GM13976 (cell line): Measurements from ENCODE around the gene BTBD9.

Experiments
- DNase-seq: peaks from one replicate; pipeline ENCODE4 v3.0.0; 2012; ENCODE audit warnings: low spot score
- CTCF ChIP-seq: IDR thresholded peaks from 2 replicates; pipeline ENCODE4 v1.5.1; 2012; ENCODE audit warnings: borderline replicate concordance, mild to moderate bottlenecking; ENCODE audit not compliant: insufficient read depth; ENCODE audit errors: extremely low read depth, missing control alignments, control extremely low read depth
- in situ Hi-C: fragments of 300-500 bp; cut with MboI; formaldehyde crosslinking; loops from one replicate; pipeline ENCODE4 v1.12.0; 2022; ENCODE audit warnings: low sequenced_read_pairs, mixed read lengths, inconsistent platforms; ENCODE audit not compliant: unreplicated experiment

Gene BTBD9

DNA sequence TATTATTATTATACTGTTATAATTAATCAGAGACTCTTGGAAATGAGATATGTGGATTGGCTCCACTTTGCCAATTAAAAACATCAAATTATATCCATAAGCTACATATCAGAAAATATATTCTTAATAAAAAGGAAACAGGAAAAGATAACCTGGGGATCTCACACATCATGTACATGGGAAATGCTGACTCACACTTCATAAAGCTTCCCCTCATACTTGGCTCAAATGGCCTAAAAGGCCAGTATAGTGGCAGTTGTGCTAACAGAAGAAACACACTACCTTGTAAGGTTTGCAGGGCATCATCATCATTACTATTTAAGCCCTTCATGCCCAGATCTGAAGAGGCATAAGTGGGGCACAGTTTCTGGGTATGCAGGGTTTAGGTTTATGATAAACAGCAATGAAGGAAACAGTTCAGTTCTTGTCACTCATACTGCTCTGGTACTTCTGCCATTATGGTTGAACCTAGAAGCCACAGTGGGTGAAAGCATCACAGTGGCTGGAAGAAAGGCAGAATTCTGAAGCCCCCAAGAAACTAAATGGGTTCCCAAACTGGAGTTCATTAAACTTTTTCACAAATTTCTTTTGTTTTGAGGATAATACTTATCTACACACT lies 60.6 kb downstream of the BTBD9 start:
- in situ Hi-C loops = no loop called here
- TF ChIP-seq CTCF = no peak
- DNase-seq = no peak

GRCh38 chr6:38578075-38578474 lies 61.7 kb downstream of the BTBD9 start:
- TF ChIP-seq CTCF = no peak
- DNase-seq = no peak
- in situ Hi-C loops = no loop called here

GRCh38 chr6:38577492-38577891 lies 62.2 kb downstream of the BTBD9 start:
- no peak for TF ChIP-seq CTCF
- in situ Hi-C loops = no loop called here
- DNase-seq = no peak

- in situ Hi-C loops = no loop called here
- no peak for DNase-seq
- no peak for TF ChIP-seq CTCF
Measured at GRCh38 chr6:38573801-38574395, 65.8 kb downstream of the BTBD9 start.

DNA sequence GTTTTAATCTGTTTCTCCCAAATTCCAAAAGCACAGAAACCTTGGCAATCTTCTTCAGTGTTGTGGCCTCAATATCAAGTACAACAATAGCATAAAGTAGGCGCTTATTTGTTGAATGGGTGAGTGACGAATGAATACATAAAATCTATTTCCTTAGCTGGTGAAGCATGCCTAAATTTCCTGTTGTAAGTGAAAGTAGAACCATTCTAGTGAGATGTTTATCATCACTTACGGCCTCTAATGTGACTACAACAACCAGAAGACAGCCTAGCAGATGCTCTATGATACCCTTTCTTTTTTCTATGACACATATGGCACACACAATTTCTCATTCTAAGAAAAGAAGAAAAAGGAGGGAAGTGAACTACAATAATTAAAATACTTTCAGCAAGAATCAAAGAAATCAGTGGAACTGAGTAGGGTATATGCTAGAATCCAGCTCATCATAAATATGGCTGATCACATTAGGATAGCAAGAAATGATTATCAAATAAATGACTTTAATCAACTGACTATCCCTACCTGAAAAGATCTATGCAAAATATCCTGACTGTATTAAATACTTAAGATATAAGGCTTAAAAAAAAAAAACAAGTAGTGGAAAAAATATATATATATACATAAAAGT lies 67.4 kb downstream of the BTBD9 start:
- no peak for DNase-seq
- no peak for TF ChIP-seq CTCF
- in situ Hi-C loops = no loop called here

DNA sequence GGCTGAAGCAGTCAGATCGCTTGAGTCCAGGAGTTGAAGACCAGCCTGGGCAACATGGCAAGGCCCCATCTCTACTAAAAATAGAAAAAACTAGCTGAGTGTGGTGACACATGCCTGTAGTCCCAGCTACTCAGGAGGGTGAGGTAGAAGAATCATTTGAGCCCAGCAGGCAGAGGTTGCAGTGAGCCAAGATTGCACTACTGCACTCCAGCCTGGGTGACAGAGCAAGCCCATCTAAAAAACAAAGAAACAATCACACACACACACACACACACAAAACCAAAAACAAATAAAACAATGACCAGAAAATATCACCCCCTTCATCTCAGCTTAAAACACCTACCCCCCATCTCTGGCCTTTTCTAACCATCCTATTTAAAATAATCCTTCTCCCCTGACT lies 68.0 kb downstream of the BTBD9 start:
- no peak for TF ChIP-seq CTCF
- no peak for DNase-seq
- in situ Hi-C loops = no loop called here
